Motor neuron (in vitro differentiated cells): ENCODE measurements around the gene DYTN. TPM values are rescaled to one million over a fixed set of nuclear protein-coding genes. Genes with fewer than 3 reads are reported as not detected.

Experiments
- ATAC-seq, 8 experiments: fragments of 200-7000 bp; cut with Tn5 transposase; replicated peaks in 6 of 8; 2 replicates each; pipeline ENCODE4 v1.8.0; 2021; ENCODE audit warnings: mild to moderate bottlenecking in 8 of 8, moderate library complexity in 8 of 8
- H3K27ac ChIP-seq, 2 donors: fragments of 250-450 bp; sonication (Bioruptor Pico); 2 replicates each; pipeline ENCODE4 v1.9.0; 2021; ENCODE audit warnings: antibody characterized with exemption in 2 of 2, mild to moderate bottlenecking in 2 of 2, moderate library complexity in 1 of 2
- H3K4me1 ChIP-seq, 2 donors: fragments of 250-450 bp; sonication (Bioruptor Pico); replicated peaks in 1 of 2; 2 replicates each; pipeline ENCODE4 v1.6.1; 2021; ENCODE audit warnings: antibody characterized with exemption in 2 of 2, mild to moderate bottlenecking in 2 of 2, moderate library complexity in 1 of 2
- H3K4me3 ChIP-seq, 5 donors: fragments of 250-450 bp; sonication (Bioruptor Pico); 2 replicates each; pipeline ENCODE4 v1.9.0; 2021; ENCODE audit warnings: antibody characterized with exemption in 5 of 5, mild to moderate bottlenecking in 5 of 5, moderate library complexity in 4 of 5
- WGBS, 10 experiments: fragments of 450-650 bp; shearing (Covaris generic); methylation state at CpG; one replicate each; pipeline ENCODE4 v1.0.0; 2022; 5-methylcytosine and 5-hydroxymethylcytosine counted together
- in situ Hi-C, 9 experiments: fragments of 400-800 bp; cut with MboI; loops; one replicate each; pipeline ENCODE4 v1.15.0; 2021; ENCODE audit warnings: low sequenced_read_pairs in 9 of 9, low pct_unique_long_range_greater_than_20kb in 2 of 9; ENCODE audit not compliant: unreplicated experiment in 9 of 9
- total RNA-seq, 8 experiments: library from RNA; unstranded; fragments of 300-600 nt; gene quantifications; 2 replicates each; pipeline versions ENCODE4 v1.2.3 to v1.2.4, GENCODE V29; 2022

The DYTN gene
- total RNA-seq, 8 experiments from 2014 or later, result 0.14 TPM; not detected in 7

GRCh38 chr2:206631340-206631739, 86.9 kb downstream of the DYTN start:
- H3K27ac ChIP-seq, result no peak overlapping the region
- in situ Hi-C loops, result no loop called here
- WGBS, 10 experiments, result 0 to 83% (median 49%) methylated on average over 1 to 3 of the region's 3 CpGs; no CpG with 5 or more reads in 1 of the 10 experiments

GRCh38 chr2:206627632-206628031, 90.6 kb downstream of the DYTN start:
- peak in 1 of 8 experiments; percentile 32 for ATAC-seq
- Histone ChIP-seq H3K4me1 (no peaks in the 10 kb centered on the region), H3K4me3 (no peak overlapping the region), H3K27ac (no peak overlapping the region)
- in situ Hi-C loops, result no loop called here

More at GRCh38 chr2:206631340-206631739, 86.9 kb downstream of the DYTN start:
- ATAC-seq, result peak in 3 of 8 experiments; percentile 23 to 62 (median 32)
- Histone ChIP-seq H3K4me1 (no peaks in the 10 kb centered on the region), H3K4me3 (no peak overlapping the region)

GRCh38 chr2:206626108-206626507, 92.1 kb downstream of the DYTN start:
- 0 to 70% (median 60%) methylated on average over 1 to 2 of the region's 2 CpGs; no CpG with 5 or more reads in 1 of the 10 experiments for WGBS, 10 experiments
- no peak overlapping the region for H3K27ac ChIP-seq
- no peaks in the 10 kb centered on the region for H3K4me1 ChIP-seq
- in situ Hi-C loops, result no loop called here
- no peak overlapping the region for H3K4me3 ChIP-seq
- ATAC-seq, result no peak

GRCh38 chr2:206619011-206619410, 99.2 kb downstream of the DYTN start:
- in situ Hi-C loops, result no loop called here
- Histone ChIP-seq H3K4me3 (no peak overlapping the region), H3K27ac (no peak overlapping the region), H3K4me1 (no peaks in the 10 kb centered on the region)
- no peak for ATAC-seq
- WGBS, 10 experiments, result 64 to 100% (median 85%) methylated on average over 1 to 3 of the region's 3 CpGs

GRCh38 chr2:206616151-206616550, 102.0 kb downstream of the DYTN start:
- no peak overlapping the region for H3K27ac ChIP-seq
- in situ Hi-C loops, result no loop called here
- ATAC-seq, result no peak
- H3K4me1 ChIP-seq, result no peaks in the 10 kb centered on the region
- 0 to 100% (median 74%) methylated on average over 1 to 2 of the region's 2 CpGs; no CpG with 5 or more reads in 3 of the 10 experiments for WGBS, 10 experiments
- no peak overlapping the region for H3K4me3 ChIP-seq

GRCh38 chr2:206615417-206616089, 102.6 kb downstream of the DYTN start:
- in situ Hi-C loops, result no loop called here
- ATAC-seq, result peak in 1 of 8 experiments; percentile 24
- no peak overlapping the region for H3K27ac ChIP-seq
- 80 to 100% (median 87%) methylated on average over 1 to 6 of the region's 7 CpGs; no CpG with 5 or more reads in 1 of the 10 experiments for WGBS, 10 experiments
- H3K4me3 ChIP-seq, result no peak overlapping the region
- no peaks in the 10 kb centered on the region for H3K4me1 ChIP-seq

GRCh38 chr2:206614811-206615210, 103.4 kb downstream of the DYTN start:
- in situ Hi-C loops, result no loop called here
- ATAC-seq, result peak in 4 of 8 experiments; percentile 27 to 43 (median 37)
- Histone ChIP-seq H3K27ac (no peak overlapping the region), H3K4me1 (no peaks in the 10 kb centered on the region), H3K4me3 (no peak overlapping the region)
- WGBS, 10 experiments, result 80 to 100% (median 93%) methylated on average over 1 to 6 of the region's 6 CpGs; no CpG with 5 or more reads in 1 of the 10 experiments

GRCh38 chr2:206611736-206612135, 106.5 kb downstream of the DYTN start:
- ATAC-seq, result no peak
- 56 to 100% (median 87%) methylated on average over 1 to 3 of the region's 3 CpGs; no CpG with 5 or more reads in 2 of the 10 experiments for WGBS, 10 experiments
- Histone ChIP-seq H3K27ac (no peak overlapping the region), H3K4me1 (no peaks in the 10 kb centered on the region), H3K4me3 (no peak overlapping the region)
- in situ Hi-C loops, result no loop called here

GRCh38 chr2:206611191-206611590, 107.0 kb downstream of the DYTN start:
- Histone ChIP-seq H3K27ac (no peak overlapping the region), H3K4me3 (no peak overlapping the region), H3K4me1 (no peaks in the 10 kb centered on the region)
- ATAC-seq, result no peak
- in situ Hi-C loops, result no loop called here
- 80 to 100% (median 94%) methylated on average over 3 to 6 of the region's 6 CpGs for WGBS, 10 experiments

GRCh38 chr2:206610451-206610850, 107.7 kb downstream of the DYTN start:
- H3K4me1 ChIP-seq, result no peaks in the 10 kb centered on the region
- in situ Hi-C loops, result no loop called here
- no peak for ATAC-seq
- no peak overlapping the region for H3K27ac ChIP-seq
- no peak overlapping the region for H3K4me3 ChIP-seq
- WGBS, 10 experiments, result 20 to 100% (median 82%) methylated on average over 1 of the region's 1 CpG

- Histone ChIP-seq H3K4me1 (no peaks in the 10 kb centered on the region), H3K27ac (no peak overlapping the region), H3K4me3 (no peak overlapping the region)
- in situ Hi-C loops, result no loop called here
- ATAC-seq, result no peak
- WGBS, 10 experiments, result 29 to 100% (median 65%) methylated on average over 1 to 3 of the region's 3 CpGs
Measured at GRCh38 chr2:206603243-206603642, 115.0 kb downstream of the DYTN start.

Other genes starting within 250 kb of the DYTN start
- gene FAM237A, start 75.9 kb downstream of the DYTN start, total RNA-seq, result 10 to 100 TPM in 1 of 8 experiments, 1 to 10 TPM in 1, under 1 TPM in 1, not detected in 5; 0.33 to 10.3 (median 7.3) TPM
- gene MDH1B, start 46.9 kb upstream of the DYTN start, total RNA-seq, result 10 to 100 TPM in 1 of 8 experiments, 1 to 10 TPM in 7; 3.9 to 20.2 (median 4.4) TPM
- gene FASTKD2, start 47.2 kb upstream of the DYTN start, total RNA-seq, result 10 to 100 TPM; 26.2 to 43.0 (median 32.9) TPM
- gene CPO, start 221.1 kb upstream of the DYTN start, total RNA-seq, result under 1 TPM in 2 of 8 experiments, not detected in 6; 0.11 to 0.36 TPM